ENCODE results near the gene EDNRA.
"Not testable (repeated sequence)": the region's sequence is repeated elsewhere in the genome, so short reads cannot be mapped to it uniquely, and the experiment has no call there.

DNA sequence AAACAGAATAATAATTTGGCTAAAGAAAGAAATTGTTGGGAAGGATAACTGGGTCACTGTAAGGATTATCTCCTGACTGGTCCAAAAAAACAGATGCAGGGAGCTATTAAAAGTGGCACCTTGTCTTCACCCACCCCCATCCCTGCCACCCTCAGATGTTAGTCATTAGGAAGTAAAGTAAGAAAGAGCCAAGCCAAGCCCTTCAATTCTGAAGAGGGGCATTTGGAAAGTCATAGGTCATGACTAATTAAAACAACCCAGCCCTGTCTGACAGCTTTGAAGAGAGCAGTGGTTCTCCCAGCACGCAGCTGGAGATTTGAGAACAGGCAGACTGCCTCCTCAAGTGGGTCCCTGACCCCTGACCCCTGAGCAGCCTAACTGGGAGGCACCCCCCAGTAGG is 46.5 kb upstream of the EDNRA start:
- TF ChIP-seq, protein P1, sequence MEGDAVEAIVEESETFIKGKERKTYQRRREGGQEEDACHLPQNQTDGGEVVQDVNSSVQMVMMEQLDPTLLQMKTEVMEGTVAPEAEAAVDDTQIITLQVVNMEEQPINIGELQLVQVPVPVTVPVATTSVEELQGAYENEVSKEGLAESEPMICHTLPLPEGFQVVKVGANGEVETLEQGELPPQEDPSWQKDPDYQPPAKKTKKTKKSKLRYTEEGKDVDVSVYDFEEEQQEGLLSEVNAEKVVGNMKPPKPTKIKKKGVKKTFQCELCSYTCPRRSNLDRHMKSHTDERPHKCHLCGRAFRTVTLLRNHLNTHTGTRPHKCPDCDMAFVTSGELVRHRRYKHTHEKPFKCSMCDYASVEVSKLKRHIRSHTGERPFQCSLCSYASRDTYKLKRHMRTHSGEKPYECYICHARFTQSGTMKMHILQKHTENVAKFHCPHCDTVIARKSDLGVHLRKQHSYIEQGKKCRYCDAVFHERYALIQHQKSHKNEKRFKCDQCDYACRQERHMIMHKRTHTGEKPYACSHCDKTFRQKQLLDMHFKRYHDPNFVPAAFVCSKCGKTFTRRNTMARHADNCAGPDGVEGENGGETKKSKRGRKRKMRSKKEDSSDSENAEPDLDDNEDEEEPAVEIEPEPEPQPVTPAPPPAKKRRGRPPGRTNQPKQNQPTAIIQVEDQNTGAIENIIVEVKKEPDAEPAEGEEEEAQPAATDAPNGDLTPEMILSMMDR (IDR thresholded peaks at IDR 0.05), result not testable (repeated sequence)
- not testable (repeated sequence) for TF ChIP-seq POLR2AphosphoS5 (IDR thresholded peaks at IDR 0.05)

Measured in breast epithelium (tissue), 3 donors.